NCI-H1694 (cell line): ENCODE measurements around the gene MASP2.
"Not testable (repeated sequence)": the region's sequence is repeated elsewhere in the genome, so short reads cannot be mapped to it uniquely, and the experiment has no call there.

Experiments used
- DNase-seq: peaks from one replicate; lab custom pipeline; 2025; lab: John Stamatoyannopoulos, UW

MASP2 gene

DNA sequence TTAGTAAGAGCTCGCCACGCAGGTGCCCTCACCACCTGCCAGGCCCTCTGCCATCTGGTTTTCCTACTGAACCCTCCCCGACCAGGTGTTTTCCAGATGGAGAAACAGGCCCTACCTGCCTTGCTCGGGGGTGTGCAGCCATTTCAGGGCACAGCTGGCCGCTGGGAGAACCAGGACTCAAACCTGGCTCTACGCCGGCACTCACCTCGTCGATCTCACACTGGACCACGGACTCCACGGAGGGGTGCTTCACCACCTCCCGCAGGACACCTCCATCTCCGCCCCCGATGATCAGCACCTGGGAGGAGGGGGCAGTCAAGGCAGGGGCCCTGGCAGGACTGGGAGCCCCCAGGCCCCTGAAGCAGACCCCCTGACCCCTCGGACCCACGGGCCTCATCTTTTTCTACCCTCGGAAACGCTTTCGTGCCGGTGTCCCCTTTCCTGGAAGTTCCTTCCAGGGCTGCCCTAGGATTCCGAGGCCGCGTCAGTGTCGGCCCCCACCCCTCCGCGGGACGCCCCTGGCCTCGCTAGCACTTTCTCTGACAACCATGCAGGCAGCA is 11.6 kb upstream of the MASP2 start:
- no peak for DNase-seq

DNA sequence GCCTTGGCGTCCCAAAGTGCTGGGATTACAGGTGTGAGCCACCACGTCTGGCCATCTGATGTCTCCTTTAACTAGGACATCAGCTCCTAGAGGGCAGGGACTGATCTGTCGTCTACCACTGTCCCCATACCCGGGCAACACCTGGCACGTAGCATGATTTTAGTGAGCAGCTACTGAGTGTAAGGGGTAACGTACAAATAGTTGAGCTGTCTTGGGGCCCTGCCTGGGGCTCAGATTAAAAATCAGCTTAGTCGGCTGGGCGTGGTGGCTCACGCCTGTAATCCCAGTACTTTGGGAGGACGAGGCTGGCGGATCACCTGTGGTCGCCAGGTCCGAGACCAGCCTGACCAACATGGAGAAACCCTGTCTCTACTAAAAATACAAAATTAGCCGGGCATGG is 11.0 kb upstream of the MASP2 start:
- DNase-seq = no peak

DNA sequence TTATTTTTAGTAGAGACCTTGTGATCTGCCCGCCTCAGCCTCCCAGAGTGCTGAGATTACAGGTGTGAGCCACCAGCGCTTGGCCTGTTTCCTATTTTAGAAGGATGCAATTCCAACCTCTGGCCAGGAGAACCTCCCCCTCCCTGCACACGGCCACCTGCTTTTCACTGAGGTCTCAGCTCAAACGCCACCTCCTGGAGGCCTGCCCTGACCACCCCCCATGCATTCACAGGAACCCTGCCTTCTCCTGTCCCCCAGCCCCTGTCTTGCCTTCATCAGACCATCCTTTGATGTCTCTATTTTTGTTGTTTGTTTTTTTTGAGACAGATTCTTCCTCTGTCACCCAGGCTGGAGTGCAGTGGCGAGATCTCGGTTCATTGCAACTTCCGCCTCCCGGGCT is 10.4 kb upstream of the MASP2 start:
- no peak for DNase-seq

DNA sequence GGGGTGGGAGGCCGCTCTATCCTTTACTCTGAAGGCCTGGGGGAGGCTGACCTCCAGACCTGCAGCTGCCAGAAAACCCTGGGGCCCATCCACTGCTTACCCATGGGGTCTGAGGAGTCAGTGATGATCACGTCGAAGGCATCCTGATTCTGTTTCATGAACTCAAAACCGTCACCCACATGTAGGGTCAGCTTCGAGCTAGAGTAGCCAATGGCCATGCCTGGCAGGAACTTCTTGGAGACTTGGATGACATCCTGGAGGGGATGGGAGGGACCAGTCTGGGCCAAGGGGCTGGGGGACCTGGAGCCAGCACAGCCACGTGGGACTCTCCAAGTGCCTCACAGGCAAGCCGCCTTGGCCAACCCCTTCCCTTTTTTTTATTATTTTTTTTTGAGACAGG is 9.5 kb upstream of the MASP2 start:
- DNase-seq = no peak

DNA sequence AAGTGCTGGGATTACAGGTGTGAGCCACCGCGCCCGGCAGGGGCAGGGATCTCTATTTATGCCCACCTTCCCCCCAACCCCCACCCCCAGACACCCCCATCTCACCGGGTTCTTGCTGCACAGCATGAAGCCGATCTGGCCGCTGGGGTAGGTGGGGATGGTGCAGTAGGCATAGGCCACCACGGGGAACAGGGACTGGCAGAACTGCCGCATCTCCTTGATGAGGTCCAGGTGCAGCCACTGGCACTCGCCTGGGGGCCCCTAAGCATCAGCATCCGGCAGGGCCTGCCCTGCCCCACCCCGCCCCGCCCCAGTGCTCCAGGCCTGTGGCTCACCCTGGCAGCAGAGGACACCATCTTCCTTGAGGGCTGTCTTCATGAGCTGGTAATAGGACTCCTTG is 8.6 kb upstream of the MASP2 start:
- no peak for DNase-seq

DNA sequence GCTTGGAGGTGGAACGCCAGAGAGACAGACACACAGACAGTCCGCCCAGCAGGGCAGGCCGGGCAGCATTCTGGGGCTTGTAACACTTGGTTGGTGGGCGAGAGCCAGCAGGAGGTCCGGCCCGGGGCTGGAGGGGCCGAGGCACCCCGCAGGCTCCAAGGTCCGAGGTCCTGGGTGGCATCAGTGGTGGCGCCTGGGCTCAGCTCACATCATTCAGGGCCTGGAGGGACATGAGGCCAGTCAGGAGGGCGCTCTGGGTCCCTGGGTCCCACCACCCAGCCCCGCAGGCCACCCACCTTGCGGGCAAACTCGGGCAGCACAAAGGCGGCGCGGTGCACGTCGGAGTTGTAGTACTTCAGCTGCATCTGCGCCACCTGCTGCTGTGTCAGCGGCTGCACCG is 7.6 kb upstream of the MASP2 start:
- no peak for DNase-seq

DNA sequence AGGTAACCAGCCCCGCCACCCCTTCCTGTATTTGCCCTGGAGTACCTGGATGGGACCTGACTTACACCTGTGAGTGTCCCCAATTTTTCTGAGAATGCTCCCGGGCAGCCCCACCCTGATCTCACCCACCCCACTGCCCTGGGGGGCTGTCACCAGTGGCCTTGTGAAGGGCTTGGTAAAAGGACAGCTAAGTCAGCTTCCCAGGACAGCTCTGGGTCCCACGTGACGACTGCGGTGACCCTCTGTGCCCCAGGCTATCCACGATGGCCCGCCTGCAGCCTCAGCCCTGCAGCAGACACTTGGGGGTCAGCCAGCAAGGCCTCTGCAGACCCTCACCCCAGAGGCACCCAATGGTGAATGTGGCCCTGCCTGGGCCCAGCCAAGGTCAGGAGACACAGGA is 7.1 kb upstream of the MASP2 start:
- no peak for DNase-seq

DNA sequence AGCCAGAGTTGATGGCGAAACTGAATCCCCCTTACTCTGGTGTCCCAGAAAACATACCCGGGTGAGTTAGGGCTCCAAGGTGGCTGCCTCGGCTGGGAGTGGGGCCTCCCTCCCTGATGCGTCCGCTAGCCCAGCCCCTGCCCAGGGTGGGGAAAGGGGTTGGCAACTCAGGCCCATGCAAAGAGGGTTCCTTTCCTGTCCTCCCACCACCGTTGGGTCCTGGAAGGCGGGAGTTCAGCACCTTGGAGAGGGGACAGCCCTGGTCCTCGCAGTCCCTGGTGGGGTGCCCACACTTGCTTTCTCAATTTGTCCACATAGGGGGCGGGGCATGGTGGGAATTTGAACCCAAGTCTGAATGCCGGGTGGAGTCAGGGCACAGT is 6.7 kb upstream of the MASP2 start:
- DNase-seq = no peak

DNA sequence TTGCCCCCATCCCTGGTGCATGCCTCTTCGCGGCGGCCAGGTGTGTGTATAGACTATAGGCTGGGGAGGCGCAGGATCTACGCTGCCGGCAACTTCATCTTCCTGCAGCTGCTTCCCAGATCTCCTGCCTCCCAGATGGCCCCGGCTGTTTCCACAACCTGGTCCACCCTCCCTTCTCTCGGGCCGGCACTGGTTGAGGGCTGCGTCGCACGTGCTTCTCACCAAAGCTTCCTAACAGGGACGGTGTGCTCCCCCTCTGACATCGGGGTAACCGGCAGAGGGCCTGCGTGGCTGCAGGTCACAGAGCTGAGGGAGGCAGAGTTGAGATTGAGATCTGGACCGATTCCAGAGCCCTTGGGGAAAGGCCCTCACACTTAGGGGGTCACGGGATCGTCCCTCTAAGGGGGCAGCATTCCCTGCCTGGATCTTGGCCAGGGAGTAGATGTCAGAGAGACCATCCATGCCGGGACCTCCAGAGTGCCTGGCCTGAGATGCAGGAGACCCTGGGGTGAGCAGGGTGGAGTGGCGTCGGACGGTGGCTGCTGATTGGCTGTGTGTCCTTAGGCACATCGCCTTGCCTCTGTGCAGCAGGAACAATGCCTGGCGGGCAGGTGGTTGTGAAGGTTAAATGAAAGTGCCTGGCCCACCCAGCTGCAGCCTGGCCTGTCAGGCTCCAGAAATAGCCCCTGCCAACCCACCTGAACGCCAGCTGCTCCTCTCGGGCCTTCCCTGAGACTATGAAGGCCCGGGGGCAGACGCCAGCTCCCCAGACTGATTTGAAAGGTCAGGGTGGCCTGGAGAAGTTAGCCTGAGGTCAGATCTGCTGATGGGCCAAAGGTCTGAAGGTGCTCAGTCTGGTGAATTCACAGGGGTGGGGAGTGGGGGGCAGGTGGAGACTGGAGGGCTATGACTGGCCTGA is 6.1 kb upstream of the MASP2 start:
- DNase-seq = no peak

DNA sequence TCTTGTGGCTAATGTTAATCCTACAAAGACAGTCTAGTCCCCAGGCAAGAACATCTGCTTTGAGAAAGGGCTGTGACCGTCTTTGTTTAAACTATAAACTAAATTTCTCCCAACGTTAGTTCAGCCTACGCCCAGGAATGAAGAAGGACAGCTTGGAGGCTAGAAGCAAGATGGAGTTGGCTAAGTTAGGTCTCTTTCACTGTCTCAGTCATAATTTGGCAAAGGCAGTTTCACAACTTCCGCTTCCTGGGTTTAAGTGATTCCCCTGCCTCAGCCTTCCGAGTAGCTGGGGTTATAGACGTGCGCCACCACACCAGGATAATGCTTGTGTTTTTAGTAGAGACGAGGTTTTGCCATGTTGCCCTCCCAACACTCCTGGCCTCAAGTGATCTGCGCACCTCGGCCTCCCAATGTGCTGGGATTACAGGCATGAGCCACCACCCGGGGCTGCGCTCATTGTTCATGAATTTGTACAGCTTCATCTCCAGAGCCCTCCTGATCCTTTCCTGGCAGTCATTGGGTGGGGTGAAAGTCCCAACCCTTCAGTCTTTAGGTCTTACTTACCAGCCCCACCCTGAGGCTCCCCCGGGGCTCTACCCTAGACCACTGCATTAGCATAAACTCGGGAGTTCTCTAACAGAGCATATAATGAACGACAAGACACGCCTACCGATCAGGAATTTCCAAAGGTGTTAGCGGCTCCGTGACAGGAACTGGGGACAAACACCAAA is 4.9 kb upstream of the MASP2 start:
- DNase-seq = no peak

DNA sequence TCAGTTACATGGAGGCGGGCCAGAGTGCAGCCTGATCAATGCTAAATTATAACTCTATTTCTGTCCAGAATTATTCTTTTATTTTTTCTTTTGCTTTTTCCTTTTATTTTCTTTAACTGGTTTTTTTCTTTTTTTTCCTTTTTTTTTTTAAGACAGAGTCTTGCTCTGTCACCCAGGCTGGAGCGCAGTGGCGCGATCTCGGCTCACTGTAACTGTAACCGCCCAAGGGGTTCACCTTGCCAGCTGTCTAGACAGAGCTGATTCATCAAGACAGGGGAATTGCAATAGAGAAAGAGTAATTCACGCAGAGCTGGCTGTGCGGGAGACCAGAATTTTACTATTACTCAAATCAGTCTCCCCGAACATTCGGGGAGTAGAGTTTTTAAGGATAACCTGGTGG is 4.1 kb upstream of the MASP2 start:
- DNase-seq = not testable (repeated sequence)

DNA sequence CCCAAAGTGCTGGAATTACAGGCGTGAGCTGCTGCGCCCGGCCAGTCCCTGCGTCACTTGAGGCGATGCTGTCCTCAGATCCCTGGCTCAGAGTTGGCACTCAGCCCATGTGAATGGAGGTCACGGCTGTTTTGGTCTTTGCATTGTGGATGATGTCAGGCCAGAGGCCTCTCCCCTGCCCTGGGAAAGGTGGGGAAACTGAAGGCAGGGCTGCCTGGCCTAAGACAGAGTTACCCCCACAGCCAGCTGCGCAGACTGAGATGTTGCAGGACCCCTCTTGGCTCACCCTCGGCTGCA is 821 bp downstream of the MASP2 start:
- no peak for DNase-seq

DNA sequence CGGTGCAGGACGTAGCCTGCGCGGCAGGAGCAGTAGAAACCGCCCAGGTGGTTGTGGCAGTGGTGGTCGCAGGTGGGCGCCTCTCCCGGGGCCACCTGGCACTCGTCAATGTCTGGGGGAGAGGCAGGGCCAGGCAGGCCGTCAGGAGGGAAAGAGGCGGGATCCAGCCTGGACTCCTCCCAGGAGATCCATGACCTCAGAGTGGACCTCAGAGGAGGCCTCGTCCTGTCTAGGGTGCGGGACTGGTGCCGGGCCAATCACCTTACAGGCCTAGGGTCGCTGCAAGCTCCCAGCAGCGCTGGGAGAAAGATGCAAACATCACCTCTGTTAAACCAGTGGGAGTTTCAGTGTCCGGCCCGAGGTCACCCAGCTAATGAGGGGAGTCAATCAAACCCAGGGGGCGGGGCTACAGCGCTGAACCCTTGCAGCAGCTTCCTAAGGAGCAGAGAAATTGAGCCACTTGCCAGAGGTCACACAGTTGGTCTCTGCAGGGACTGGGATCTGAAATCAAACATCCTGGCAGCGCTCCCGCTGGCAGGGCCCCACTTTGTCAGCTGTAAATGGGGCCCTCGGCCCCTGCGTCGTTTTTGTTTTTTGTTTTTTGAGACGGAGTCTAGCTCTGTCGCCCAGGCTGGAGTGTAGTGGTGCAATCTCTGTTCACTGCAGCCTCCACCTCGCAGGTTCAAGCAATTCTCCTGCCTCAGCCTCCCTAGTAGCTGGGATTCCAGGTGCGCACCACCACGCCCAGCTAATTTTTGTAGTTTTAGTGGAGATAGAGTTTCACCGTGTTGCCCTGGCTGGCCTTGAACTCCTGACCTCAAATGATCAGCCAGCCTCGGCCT is 1.4 kb downstream of the MASP2 start:
- no peak for DNase-seq

DNA sequence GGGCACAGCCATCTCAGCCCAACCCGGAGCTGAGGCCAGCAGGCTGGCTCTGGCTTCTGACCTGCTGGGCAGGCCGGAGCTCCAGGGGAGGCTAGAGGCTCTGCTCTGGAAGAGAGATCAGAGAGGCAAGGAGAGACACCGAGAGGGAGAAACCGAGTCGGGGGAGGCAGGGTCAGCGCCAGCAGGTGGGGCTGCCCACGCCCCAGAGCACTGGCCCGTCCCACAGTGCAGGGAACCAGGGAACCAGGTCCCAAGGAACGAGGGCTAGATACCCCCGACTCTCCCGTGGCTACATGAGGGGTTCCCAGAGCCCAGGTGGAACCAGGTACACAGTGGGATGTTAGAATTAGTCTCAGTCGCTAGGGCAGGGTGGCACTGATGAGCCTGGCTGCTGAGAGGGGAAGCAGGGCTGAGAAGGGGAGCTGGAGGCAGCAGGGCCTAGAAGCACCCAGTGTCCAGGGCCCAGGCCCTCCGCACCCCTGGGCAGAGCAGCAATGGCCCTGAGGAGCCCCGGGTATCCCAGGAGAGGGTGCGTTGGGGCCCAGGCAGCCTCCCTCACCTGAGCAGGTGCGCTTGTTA is 2.1 kb downstream of the MASP2 start:
- DNase-seq = no peak

DNA sequence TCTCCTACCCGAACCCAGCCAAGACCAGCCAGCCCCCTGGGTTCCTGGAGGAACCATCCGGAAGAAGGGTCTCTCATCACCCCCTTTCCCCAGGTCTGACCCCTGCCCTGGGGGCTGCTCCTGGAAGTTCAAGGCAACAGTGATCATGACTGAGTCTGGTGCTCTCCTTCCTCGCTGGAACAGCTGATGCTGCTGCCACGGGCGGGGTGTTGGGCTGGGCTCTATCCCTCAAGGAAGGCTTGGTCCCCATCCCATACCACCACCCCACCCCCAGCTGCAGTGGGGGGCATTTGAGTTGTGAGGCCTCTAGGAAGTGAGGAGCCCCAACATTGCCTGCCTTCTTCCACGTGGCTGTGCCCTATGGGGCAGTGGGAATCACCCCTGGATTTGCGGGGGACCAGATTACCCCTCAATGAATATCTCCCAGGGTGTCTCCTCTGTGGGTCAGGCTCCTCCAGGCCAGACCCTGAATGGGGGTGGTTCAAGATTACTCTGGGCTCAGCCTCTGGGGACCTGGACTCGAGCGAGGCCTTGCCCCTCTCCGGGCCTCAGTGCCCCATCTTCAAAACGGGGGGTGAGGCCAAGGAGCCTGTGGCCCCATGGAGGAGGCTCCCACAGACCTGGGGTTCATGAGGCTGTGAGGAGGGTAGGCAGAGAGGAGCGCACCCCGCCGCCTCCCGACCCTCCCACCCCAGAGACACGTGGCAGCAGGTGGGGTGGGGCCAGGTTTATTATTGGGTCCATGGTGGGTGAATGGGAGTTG is 2.8 kb downstream of the MASP2 start:
- no peak for DNase-seq

DNA sequence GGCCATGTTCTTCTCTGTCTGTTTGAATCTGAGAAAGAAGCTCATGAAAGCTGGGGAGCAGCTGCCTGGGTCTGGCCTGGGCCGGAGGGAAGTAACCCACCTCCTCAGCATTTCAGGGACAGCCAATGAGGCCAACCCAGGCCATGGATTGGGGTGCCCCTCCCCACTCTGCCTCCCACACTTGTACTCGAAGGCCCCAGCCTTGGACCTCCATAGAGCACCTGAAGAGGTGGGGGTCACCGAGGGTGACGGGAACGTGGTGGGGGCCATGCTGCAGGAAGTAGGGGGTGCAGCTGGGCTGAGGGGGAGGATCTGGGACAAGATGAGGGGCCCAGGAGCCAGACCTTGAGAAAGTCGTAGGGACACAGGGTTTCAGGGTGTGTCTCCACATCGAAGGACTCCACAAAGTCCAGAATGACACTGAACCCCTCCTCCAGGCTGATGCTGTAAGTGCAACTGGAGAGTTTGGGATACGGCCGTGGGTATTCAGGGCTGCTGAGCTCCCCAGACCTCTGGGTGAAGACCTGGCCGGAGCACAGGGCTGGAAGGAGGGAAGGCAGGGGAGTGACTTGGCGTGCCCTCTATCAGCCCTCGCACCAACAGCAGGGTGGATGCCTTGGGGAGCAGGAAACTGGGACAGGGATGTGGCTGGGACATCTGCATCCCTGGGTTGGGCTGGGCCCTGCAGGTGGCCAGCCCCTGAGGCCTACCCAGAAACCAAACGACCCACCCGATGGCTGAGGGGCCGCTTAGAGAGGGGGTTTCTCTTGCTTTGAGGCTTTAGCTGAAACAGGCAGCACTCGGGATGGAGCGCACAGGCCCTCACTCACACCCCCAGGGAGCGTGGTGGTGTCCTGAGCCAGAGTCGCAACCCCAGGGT is 3.8 kb downstream of the MASP2 start:
- no peak for DNase-seq

DNA sequence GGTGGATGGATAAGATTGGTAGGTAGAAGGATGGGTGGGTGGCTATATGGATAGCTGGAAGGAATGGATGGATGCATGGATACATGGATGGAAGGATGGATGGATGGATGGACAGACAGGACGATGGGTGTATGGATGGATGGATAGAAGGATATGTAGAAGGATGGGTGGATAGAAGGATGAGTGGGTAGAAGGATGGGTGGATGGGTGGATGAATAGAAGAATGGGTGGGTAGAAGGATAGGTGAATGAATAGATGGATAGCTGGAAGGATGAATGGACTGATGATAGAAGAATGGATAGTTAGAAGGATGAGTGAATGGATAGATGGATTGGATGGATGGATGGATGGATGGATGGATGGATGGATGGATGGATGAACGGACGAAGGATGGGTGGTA is 5.0 kb downstream of the MASP2 start:
- DNase-seq = no peak

DNA sequence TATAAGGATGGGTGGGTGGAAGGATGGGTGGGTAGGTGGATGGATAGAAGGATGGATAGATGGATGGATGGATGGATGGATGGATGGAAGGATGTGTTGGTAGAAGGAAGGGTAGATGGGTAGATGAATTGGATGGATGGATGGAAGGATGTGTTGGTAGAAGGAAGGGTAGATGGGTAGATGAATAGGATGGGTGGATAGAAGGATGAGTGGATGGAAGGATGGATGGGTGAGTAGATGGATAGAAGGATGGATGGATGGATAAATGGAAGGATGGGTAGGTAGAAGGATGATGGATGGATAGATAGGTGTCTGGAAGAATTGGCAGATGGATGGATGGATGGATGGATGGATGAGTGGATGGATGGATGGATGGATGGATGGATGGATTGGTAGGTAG is 6.0 kb downstream of the MASP2 start:
- no peak for DNase-seq

DNA sequence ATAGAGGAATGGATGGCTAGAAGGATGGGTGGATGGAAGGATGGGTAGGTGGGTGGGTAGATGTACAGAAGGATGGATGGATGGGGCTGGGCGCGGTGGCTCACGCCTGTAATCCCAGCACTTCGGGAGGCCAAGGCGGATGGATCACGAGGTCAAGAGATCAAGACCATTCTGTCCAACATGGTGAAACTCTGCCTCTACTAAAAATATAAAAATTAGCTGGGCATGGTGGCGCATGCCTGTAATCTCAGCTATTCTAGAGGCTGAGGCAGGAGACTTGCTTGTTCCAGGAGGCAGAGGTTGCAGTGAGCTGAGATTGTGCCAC is 7.0 kb downstream of the MASP2 start:
- not testable (repeated sequence) for DNase-seq

DNA sequence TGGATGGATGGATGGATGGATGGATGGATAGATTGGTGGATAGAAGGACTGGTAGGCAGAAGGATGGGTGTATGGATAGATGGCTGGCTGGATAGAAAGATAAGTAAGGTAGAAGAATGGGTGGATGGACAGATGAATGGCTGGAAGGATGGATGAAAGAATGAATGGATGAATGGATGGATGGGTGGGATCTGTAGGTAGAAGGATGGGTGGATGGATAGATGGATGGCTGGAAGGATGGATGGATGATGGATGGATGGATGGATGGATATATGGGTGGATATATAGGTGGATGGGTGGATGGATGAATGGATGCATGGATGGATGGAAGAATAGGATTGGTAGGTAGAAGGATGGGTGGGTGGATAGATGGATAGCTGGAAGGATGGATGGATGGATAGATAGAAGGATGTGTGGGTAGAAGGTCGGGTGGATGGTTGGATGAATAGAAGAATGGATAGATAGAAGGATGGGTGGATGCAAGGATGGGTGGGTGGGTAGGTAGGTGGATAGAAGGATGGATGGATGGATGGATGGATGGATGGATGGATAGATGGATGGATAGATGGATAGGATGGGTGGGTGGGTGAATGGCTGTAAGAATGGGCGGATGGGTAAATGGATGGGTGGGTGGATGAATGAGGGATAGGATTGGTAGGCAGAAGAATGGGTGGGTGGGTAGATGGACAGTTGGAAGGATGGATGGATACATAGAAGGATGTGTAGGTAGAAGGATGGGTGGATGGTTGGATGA is 7.5 kb downstream of the MASP2 start:
- DNase-seq = no peak
